Panc1 (cell line): ENCODE measurements around the gene CHMP6.

Source experiments
- POLR2AphosphoS5 ChIP-seq: IDR thresholded peaks from 2 replicates; pipeline ENCODE4 v1.6.1; 2012; ENCODE audit warnings: mild to moderate bottlenecking, low read depth, low read length, moderate library complexity
- TF ChIP-seq, protein P1 (sequence below): fragments of 450-650 bp; IDR thresholded peaks from 2 replicates; pipeline ENCODE4 v1.5.1; 2017; ENCODE audit warnings: mild to moderate bottlenecking

DNA sequence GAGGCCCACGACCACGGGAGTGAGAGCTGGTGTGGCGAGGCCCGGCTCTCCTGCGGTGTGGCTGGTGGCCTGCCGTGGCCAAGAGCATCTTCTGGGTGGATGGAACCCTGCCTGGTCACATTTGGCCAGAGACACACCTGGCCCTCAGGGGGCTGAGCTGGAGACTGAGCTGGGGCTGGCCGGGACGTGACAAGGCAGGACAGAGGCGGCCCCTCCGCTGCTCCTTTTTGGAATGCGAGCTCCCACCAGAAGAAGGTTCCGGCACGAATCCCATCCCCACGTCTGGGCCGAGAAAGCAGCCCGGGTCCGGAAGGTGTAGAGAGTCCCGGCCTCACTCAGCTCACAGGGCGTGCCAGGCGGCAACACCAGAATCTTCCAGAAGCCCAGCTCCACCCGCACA is 26.0 kb upstream of the CHMP6 start:
- TF ChIP-seq, protein P1, sequence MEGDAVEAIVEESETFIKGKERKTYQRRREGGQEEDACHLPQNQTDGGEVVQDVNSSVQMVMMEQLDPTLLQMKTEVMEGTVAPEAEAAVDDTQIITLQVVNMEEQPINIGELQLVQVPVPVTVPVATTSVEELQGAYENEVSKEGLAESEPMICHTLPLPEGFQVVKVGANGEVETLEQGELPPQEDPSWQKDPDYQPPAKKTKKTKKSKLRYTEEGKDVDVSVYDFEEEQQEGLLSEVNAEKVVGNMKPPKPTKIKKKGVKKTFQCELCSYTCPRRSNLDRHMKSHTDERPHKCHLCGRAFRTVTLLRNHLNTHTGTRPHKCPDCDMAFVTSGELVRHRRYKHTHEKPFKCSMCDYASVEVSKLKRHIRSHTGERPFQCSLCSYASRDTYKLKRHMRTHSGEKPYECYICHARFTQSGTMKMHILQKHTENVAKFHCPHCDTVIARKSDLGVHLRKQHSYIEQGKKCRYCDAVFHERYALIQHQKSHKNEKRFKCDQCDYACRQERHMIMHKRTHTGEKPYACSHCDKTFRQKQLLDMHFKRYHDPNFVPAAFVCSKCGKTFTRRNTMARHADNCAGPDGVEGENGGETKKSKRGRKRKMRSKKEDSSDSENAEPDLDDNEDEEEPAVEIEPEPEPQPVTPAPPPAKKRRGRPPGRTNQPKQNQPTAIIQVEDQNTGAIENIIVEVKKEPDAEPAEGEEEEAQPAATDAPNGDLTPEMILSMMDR: no peak
- no peak for TF ChIP-seq POLR2AphosphoS5
